Measurements from ENCODE around the gene TPCN2.

GRCh38 chr11:69155302-69156234 lies 106.8 kb downstream of the TPCN2 start, which contains the start of gene SMIM38:
- no peak for TF ChIP-seq CTCF (IDR thresholded peaks at IDR 0.05; ENCODE audit: insufficient read depth, low read length, poor library complexity, severe bottlenecking)
- TF ChIP-seq EZH2phosphoT487 (conservative IDR thresholded peaks at IDR 0.05; ENCODE audit: low read length): no peak

All from SU-DHL-6 (cell line).